AG10803 (cell line): Measurements from ENCODE around the gene USP7.
"Not testable (repeated sequence)": the region's sequence is repeated elsewhere in the genome, so short reads cannot be mapped to it uniquely, and the experiment has no call there.

Experiments
- DNase-seq: peaks from one replicate; pipeline ENCODE4 v3.0.0; 2010; ENCODE audit warnings: low read depth
- H3K4me3 ChIP-seq: 2 replicates; pipeline ENCODE4 v1.5.1; 2011; ENCODE audit warnings: mild to moderate bottlenecking, low read length, control low read depth
- CTCF ChIP-seq: conservative IDR thresholded peaks from 2 replicates; pipeline ENCODE4 v1.5.1; 2011; ENCODE audit warnings: mild to moderate bottlenecking, low read length, control low read depth, inconsistent platforms

The USP7 gene

GRCh38 chr16:8882725-8883377 lies 80.9 kb downstream of the USP7 start:
- TF ChIP-seq CTCF: no peak
- no peak overlapping the region for H3K4me3 ChIP-seq
- no peak for DNase-seq

GRCh38 chr16:8882041-8882617 lies 81.6 kb downstream of the USP7 start, which contains the start of gene LITAFD:
Gene LITAFD (plus strand): TSS chr16:8882351. CDS start chr16:8884356, 2,005 bp downstream.
- TF ChIP-seq CTCF: no peak
- no peak for DNase-seq
- no peak within 1 kb of the TSS for H3K4me3 ChIP-seq

- no peak overlapping the region for H3K4me3 ChIP-seq
- no peak for TF ChIP-seq CTCF
- DNase-seq: no peak
Measured at GRCh38 chr16:8880839-8881510, 82.7 kb downstream of the USP7 start.

- no peak overlapping the region for H3K4me3 ChIP-seq
- peak; percentile 90 for DNase-seq
- TF ChIP-seq CTCF: no peak
Measured at GRCh38 chr16:8878523-8878911, 85.2 kb downstream of the USP7 start.

GRCh38 chr16:8877894-8878522 lies 85.7 kb downstream of the USP7 start:
- no peak for TF ChIP-seq CTCF
- no peak overlapping the region for H3K4me3 ChIP-seq
- DNase-seq: no peak

GRCh38 chr16:8875317-8875716 lies 88.4 kb downstream of the USP7 start:
- H3K4me3 ChIP-seq, DNase-seq: not testable (repeated sequence)

- peak; percentile 87 for DNase-seq
- no peak overlapping the region for H3K4me3 ChIP-seq
- no peak for TF ChIP-seq CTCF
Measured at GRCh38 chr16:8874388-8874787, 89.3 kb downstream of the USP7 start.

- H3K4me3 ChIP-seq, DNase-seq: not testable (repeated sequence)
Measured at GRCh38 chr16:8873866-8874195, 89.9 kb downstream of the USP7 start.
